Measurements from ENCODE around the gene TWF2. TPM values are rescaled to one million over a fixed set of nuclear protein-coding genes. Genes with fewer than 3 reads are reported as not detected.

The TWF2 gene
- total RNA-seq, 4 donors from 2014 or later, result 59.2 to 72.9 (median 60.4) TPM

GRCh38 chr3:52185311-52185710, 53.6 kb downstream of the TWF2 start:
- Histone ChIP-seq H3K36me3 (no peaks in the 10 kb centered on the region), H3K4me1 (peaks cover 0 to 31% (median 6%) of the 10 kb centered on the region in 4 donors), H3K27ac (no peak overlapping the region), H3K9me3 (no peaks in the 10 kb centered on the region), H3K27me3 (no peaks in the 10 kb centered on the region), H3K4me3 (no peak overlapping the region)
- 91 to 93% methylated on average over 6 of the region's 6 CpGs for WGBS, 2 donors
- no peak for DNase-seq (ENCODE audit: low spot score in 2 of 2)
- TF ChIP-seq CTCF (IDR thresholded peaks at IDR 0.05) (no peak), POLR2A (IDR thresholded peaks at IDR 0.05) (no peak), EP300 (IDR thresholded peaks at IDR 0.05) (no peak)

- Histone ChIP-seq H3K27ac (no peak overlapping the region), H3K4me3 (no peak overlapping the region), H3K36me3 (no peaks in the 10 kb centered on the region), H3K27me3 (no peaks in the 10 kb centered on the region), H3K4me1 (peaks cover 0 to 24% (median under 1%) of the 10 kb centered on the region in 4 donors), H3K9me3 (no peaks in the 10 kb centered on the region)
- DNase-seq (ENCODE audit: low spot score in 2 of 2), result no peak
- 89 to 91% methylated on average over 8 of the region's 8 CpGs for WGBS, 2 donors
- TF ChIP-seq EP300 (IDR thresholded peaks at IDR 0.05) (no peak), POLR2A (IDR thresholded peaks at IDR 0.05) (no peak), CTCF (IDR thresholded peaks at IDR 0.05) (no peak)
Measured at GRCh38 chr3:52184690-52185089, 54.3 kb downstream of the TWF2 start.

- Histone ChIP-seq H3K36me3 (no peaks in the 10 kb centered on the region), H3K4me1 (peaks cover 0 to 18% (median 0%) of the 10 kb centered on the region in 4 donors), H3K4me3 (no peak overlapping the region), H3K27me3 (no peaks in the 10 kb centered on the region), H3K9me3 (no peaks in the 10 kb centered on the region), H3K27ac (peak overlapping the region in 1 of 4 donors; percentile 6)
- TF ChIP-seq POLR2A (IDR thresholded peaks at IDR 0.05) (no peak), CTCF (IDR thresholded peaks at IDR 0.05) (no peak), EP300 (IDR thresholded peaks at IDR 0.05) (no peak)
- no peak for DNase-seq (ENCODE audit: low spot score in 2 of 2)
- WGBS, 2 donors, result 48 to 57% methylated on average over 7 of the region's 7 CpGs
Measured at GRCh38 chr3:52183786-52184445, 55.0 kb downstream of the TWF2 start.

GRCh38 chr3:52182691-52183090, 56.3 kb downstream of the TWF2 start:
- 94 to 96% methylated on average over 4 of the region's 4 CpGs for whole genome bisulfite sequencing, 2 donors
- H3K4me1 ChIP-seq, result peaks cover 0 to 18% (median 0%) of the 10 kb centered on the region in 4 donors
- no peak for DNase-seq (ENCODE audit: low spot score in 2 of 2)
- H3K36me3 ChIP-seq, result no peaks in the 10 kb centered on the region
- H3K27ac ChIP-seq, result no peak overlapping the region
- TF ChIP-seq POLR2A (IDR thresholded peaks at IDR 0.05) (no peak), EP300 (IDR thresholded peaks at IDR 0.05) (no peak)
- no peak overlapping the region for H3K4me3 ChIP-seq
- H3K9me3 ChIP-seq, result no peaks in the 10 kb centered on the region
- no peaks in the 10 kb centered on the region for H3K27me3 ChIP-seq

GRCh38 chr3:52182196-52182595, 56.8 kb downstream of the TWF2 start:
- 83 to 89% methylated on average over 4 to 5 of the region's 5 CpGs for WGBS, 2 donors
- Histone ChIP-seq H3K27me3 (no peaks in the 10 kb centered on the region), H3K4me3 (no peak overlapping the region), H3K9me3 (no peaks in the 10 kb centered on the region), H3K36me3 (no peaks in the 10 kb centered on the region), H3K4me1 (peaks cover 0 to 21% (median 0%) of the 10 kb centered on the region in 4 donors), H3K27ac (no peak overlapping the region)
- no peak for DNase-seq (ENCODE audit: low spot score in 2 of 2)
- no peak for TF ChIP-seq EP300 (IDR thresholded peaks at IDR 0.05)
- TF ChIP-seq POLR2A (IDR thresholded peaks at IDR 0.05), result no peak
- no peak for TF ChIP-seq CTCF (IDR thresholded peaks at IDR 0.05)

Measured in tibial nerve (tissue), 4 donors.